ENCODE measurements around the gene SLC25A21. TPM values are rescaled to one million over a fixed set of nuclear protein-coding genes. Genes with fewer than 3 reads are reported as not detected.

The SLC25A21 gene
- total and polyA plus RNA-seq, 10 of the 15 experiments (the other 5 are each of a cell fraction or from before 2014, with no cell fraction given): 0.06 to 0.72 (median 0.17) TPM; not detected in 3

GRCh38 chr14:37048666-37049071 is 123.7 kb downstream of the SLC25A21 start:
- DNase-seq (ENCODE audit: low read depth, low spot score) (no peak), FAIRE-seq (no peak), ATAC-seq (no peak)
- no TSS peak for BruUV-seq (replicated peaks)
- intact Hi-C loops (cut with micrococcal nuclease; ENCODE audit: unreplicated experiment) (no loop called here), in situ Hi-C loops (cut with MboI) (no loop called here)
- ChIA-PET POLR2A (no interaction called here), SMC1A (ENCODE audit: uncharacterized antibody, unreplicated experiment) (no interaction called here), RAD21 (ENCODE audit: unreplicated experiment) (no interaction called here), CTCF (no interaction called here)
- Histone ChIP-seq H3K4me2 (ENCODE audit: control insufficient read depth, insufficient read depth) (no peak overlapping the region), H3K27me3 (replicated peaks in 1 of 2; ENCODE audit: control insufficient read depth in 2 of 2, insufficient read depth in 2 of 2, low read length in 1 of 2) (no peaks in the 10 kb centered on the region), H2AFZ (ENCODE audit: control insufficient read depth, low read depth, low read length) (no peak overlapping the region), H3K36me3 (ENCODE audit: control insufficient read depth in 2 of 2, insufficient read depth in 2 of 2, low read length in 1 of 2) (no peaks in the 10 kb centered on the region), H3K9ac (ENCODE audit: control insufficient read depth, insufficient read depth, low read length) (no peak overlapping the region), H4K20me1 (ENCODE audit: control insufficient read depth, insufficient read depth) (no peaks in the 10 kb centered on the region), H3K4me1 (ENCODE audit: control insufficient read depth, insufficient read depth, low read length) (no peaks in the 10 kb centered on the region), H3K79me2 (ENCODE audit: control insufficient read depth, insufficient read depth, low read length) (no peaks in the 10 kb centered on the region), H3K9me3 (replicated peaks; ENCODE audit: control insufficient read depth, insufficient read depth, low read length) (no peaks in the 10 kb centered on the region; the same call in 2 of the 3 replicates), H3K4me3 (no peak overlapping the region), H3K27ac (ENCODE audit: control insufficient read depth, insufficient read depth) (no peak overlapping the region)
- TF ChIP-seq ASH2L (IDR thresholded peaks at IDR 0.05; ENCODE audit: borderline replicate concordance, low read depth): no peak
- TF ChIP-seq REST (IDR thresholded peaks at IDR 0.05; ENCODE audit: low read depth, low read length): no peak
- no peak for TF ChIP-seq EP300 (IDR thresholded peaks at IDR 0.05; ENCODE audit: borderline replicate concordance in 1 of 2, control insufficient read depth in 1 of 2, low read depth in 2 of 2, low read length in 2 of 2)

GRCh38 chr14:37047996-37048395 is 124.4 kb downstream of the SLC25A21 start:
- Histone ChIP-seq H3K36me3 (ENCODE audit: control insufficient read depth in 2 of 2, insufficient read depth in 2 of 2, low read length in 1 of 2) (no peaks in the 10 kb centered on the region), H3K9me3 (replicated peaks; ENCODE audit: control insufficient read depth, insufficient read depth, low read length) (no peaks in the 10 kb centered on the region; the same call in 2 of the 3 replicates), H3K4me1 (ENCODE audit: control insufficient read depth, insufficient read depth, low read length) (no peaks in the 10 kb centered on the region), H3K4me2 (ENCODE audit: control insufficient read depth, insufficient read depth) (no peak overlapping the region), H2AFZ (ENCODE audit: control insufficient read depth, low read depth, low read length) (no peak overlapping the region), H3K9ac (ENCODE audit: control insufficient read depth, insufficient read depth, low read length) (no peak overlapping the region), H4K20me1 (ENCODE audit: control insufficient read depth, insufficient read depth) (no peaks in the 10 kb centered on the region), H3K27ac (ENCODE audit: control insufficient read depth, insufficient read depth) (no peak overlapping the region), H3K27me3 (replicated peaks in 1 of 2; ENCODE audit: control insufficient read depth in 2 of 2, insufficient read depth in 2 of 2, low read length in 1 of 2) (no peaks in the 10 kb centered on the region), H3K79me2 (ENCODE audit: control insufficient read depth, insufficient read depth, low read length) (no peaks in the 10 kb centered on the region), H3K4me3 (no peak overlapping the region)
- DNase-seq (ENCODE audit: low read depth, low spot score) (no peak), ATAC-seq (no peak), FAIRE-seq (no peak)
- in situ Hi-C loops (cut with MboI): no loop called here
- intact Hi-C loops (cut with micrococcal nuclease; ENCODE audit: unreplicated experiment): no loop called here
- ChIA-PET RAD21 (ENCODE audit: unreplicated experiment) (no interaction called here), POLR2A (no interaction called here), CTCF (no interaction called here), SMC1A (ENCODE audit: uncharacterized antibody, unreplicated experiment) (no interaction called here)
- WGBS (ENCODE audit: insufficient coverage, insufficient replicate concordance, low lambda C conversion rate, missing lambda C conversion rate): 14% methylated on average over 4 of the region's 4 CpGs
- BruUV-seq (replicated peaks): no TSS peak
- TF ChIP-seq RCOR1 (conservative IDR thresholded peaks at IDR 0.05; ENCODE audit: low read depth, low read length) (no peak), POU2F2 (IDR thresholded peaks at IDR 0.05; ENCODE audit: borderline replicate concordance, low read depth, low read length) (no peak), IRF3 (IDR thresholded peaks at IDR 0.05) (no peak), CEBPZ (IDR thresholded peaks at IDR 0.05; ENCODE audit: low read depth, low read length) (no peak), RB1 (IDR thresholded peaks at IDR 0.05; ENCODE audit: borderline replicate concordance) (no peak), STAT1 (conservative IDR thresholded peaks at IDR 0.05) (no peak), RBBP5 (conservative IDR thresholded peaks at IDR 0.05) (no peak), CBFB (IDR thresholded peaks at IDR 0.05; ENCODE audit: low read depth) (no peak)

Measured in GM12878 (cell line).